HG03342 (cell line): ENCODE data around the gene ZNF480.
"Not testable (repeated sequence)": the region's sequence is repeated elsewhere in the genome, so short reads cannot be mapped to it uniquely, and the experiment has no call there.

Experiments
- ATAC-seq: cut with Tn5 transposase; IDR thresholded peaks from one replicate; pipeline ENCODE4 v1.9.1; 2021; ENCODE audit warnings: mild to moderate bottlenecking, moderate library complexity; ENCODE audit not compliant: unreplicated experiment

The ZNF480 gene

DNA sequence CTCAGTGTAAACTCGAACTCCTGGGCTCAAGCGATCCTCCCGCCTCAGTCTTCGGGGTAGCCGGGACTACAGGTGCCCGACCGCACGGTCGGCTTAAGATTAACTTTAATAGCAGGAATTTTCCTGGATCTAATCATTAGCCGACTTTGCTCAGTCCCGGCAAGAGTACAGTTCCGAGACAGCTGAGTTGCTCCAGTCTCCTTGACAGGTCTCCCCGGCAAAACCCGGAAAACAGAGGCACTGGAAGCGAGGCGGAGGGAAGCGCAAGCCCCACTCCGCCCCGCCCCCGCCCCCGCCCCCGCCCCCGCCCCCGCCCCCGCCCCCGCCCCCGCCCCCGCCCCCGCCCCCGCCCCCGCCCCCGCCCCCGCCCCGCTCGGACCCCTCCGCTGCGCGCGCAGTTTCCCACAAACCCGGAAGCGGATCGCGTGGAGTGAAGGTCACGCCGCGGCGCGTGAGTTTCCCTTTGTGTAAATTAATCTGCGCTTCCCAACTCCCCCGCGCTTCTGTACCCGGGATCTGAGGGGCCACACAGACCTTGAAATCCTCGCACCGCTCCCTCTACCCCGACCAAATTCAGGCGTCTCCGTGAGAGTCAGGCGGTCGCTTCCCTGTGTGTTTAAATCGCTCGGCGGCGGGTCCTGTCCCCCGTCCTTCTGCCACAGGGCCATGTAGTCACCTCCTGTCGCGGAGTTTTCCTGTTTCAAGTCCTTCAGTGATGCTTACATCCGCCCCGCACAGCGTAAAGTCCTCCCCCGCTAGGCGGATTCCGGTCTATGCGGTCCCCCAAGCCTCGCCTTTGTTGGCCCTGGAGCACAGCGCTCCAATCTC lies at the start of gene ZNF480:
Gene ZNF480, plus strand, starts transcription at position 397 of the 828 bp plus-strand sequence. CDS start 3,244 bp downstream, outside the sequence.
- ATAC-seq, result peak; percentile 52

DNA sequence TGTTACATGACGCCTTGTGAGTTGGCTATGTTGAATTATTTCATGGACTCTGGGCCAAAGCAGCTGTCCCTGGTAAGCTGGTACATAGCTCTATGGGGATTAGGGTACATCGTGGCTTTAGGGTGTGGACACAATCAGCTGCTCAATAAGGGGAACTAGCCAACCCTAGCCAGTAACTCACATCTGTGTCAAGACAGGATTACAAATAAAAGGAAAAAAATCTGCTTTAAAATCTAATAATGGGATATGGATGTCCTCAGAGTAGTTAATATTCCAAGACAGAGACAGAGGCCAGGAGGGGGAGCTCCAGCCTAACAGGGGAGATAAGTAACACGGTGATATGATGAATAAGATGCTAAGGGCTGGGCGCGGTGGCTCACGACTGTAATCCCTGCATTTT lies 48.7 kb upstream of the ZNF480 start:
- no peak for ATAC-seq

GRCh38 chr19:52258426-52258825 lies 38.5 kb upstream of the ZNF480 start:
- no peak for ATAC-seq

DNA sequence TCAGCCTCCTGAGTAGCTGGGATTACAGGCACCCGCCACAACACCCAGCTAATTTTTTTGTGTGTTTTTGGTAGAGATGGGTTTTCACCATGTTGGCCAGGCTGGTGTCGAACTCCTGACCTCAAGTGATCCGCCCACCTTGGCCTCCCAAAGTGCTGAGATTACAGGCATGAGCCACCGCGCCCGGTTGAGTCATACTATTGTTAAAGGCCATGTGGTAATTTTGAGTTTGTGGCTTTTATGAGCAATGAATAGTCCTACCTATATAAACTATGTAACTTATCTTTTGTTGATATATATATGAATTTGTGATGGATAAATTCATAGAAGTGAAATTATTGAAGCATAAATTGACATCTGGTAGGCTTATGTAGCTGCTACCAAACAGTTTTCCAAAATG lies 31.4 kb upstream of the ZNF480 start:
- not testable (repeated sequence) for ATAC-seq

- ATAC-seq, result peak; percentile 93
These were observed 27.4 kb upstream of the ZNF480 start, which contains the start of gene ZNF766 for GRCh38 chr19:52269338-52270261. Gene ZNF766 (plus strand): TSS chr19:52269587. CDS start chr19:52269614, 27 bp downstream.

DNA sequence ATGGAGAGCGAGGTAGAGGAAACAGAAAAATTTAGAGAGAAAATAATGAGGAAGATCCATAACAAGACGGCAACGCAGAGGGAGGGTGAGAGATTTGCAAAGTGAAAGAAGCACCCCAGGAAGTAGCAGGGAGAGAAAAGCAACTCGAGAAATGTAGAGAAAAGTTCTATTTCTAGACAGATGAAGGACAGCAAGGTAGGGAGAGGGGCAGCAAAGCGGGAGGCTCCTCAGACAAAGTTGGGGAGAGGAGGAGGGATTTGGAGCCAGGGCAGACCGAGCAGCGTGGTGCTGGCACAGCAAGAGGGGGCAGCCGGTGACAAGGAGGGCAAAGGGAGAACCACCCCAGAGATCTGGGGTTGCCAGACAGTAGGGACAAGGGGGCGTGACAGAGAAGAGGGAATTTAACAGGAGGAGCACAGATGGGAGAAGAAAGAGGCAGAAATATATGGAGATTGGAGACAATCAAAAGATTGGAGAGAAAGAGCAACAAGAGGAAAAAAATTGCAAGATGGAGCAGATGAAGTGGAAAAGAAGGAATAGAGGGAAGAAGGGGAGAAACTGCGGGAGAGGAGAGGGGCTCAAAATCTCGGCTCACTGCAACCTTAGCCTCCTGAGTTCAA lies 26.6 kb upstream of the ZNF480 start:
- no peak for ATAC-seq

- no peak for ATAC-seq
These were observed 23.7 kb upstream of the ZNF480 start for GRCh38 chr19:52273301-52273700.

GRCh38 chr19:52274191-52274590 lies 22.8 kb upstream of the ZNF480 start:
- ATAC-seq, result no peak

- ATAC-seq, result no peak
These were observed 21.0 kb upstream of the ZNF480 start for GRCh38 chr19:52275988-52276387.

GRCh38 chr19:52277471-52277870 lies 19.5 kb upstream of the ZNF480 start:
- no peak for ATAC-seq

DNA sequence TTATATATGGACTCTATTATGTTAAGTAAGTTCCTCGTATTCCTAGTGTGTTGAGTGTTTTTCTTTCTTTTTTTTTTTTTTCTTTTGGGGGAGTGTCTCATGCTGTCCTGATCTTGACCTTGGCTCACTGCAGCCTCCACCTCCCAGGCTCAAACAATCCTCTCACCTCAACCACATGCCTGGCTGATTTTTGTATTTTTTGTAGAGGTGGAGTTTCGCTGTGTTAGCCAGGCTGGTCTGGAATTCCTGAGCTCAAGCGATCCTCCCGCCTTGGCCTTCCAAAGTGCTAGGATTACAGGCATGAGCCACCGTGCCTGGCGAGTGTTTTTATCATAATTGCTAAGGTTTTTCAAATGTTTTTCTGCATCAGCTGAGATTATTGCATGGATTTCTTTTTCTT lies 10.7 kb upstream of the ZNF480 start:
- ATAC-seq, result no peak

- ATAC-seq, result no peak
These were observed 5.2 kb upstream of the ZNF480 start for GRCh38 chr19:52291781-52292180.

DNA sequence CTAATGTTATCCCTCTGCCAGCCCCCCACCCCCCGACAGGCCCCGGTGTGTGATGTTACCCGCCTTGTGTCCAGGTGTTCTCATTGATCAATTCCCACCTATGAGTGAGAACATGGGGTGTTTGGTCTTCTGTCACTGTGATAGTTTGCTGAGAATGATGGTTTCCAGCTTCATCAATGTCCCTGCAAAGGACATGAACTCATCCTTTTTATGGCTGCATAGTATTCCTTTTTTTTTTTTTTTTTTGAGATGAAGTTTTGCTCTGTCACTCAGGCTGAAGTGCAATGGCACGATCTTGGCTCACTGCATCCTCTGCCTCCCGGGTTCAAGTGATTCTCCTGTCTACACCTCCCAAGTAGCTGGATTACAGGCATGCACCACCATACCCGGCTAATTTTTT lies 4.0 kb upstream of the ZNF480 start:
- not testable (repeated sequence) for ATAC-seq

GRCh38 chr19:52296400-52296772 lies 583 bp upstream of the ZNF480 start:
- peak; percentile 20 for ATAC-seq

DNA sequence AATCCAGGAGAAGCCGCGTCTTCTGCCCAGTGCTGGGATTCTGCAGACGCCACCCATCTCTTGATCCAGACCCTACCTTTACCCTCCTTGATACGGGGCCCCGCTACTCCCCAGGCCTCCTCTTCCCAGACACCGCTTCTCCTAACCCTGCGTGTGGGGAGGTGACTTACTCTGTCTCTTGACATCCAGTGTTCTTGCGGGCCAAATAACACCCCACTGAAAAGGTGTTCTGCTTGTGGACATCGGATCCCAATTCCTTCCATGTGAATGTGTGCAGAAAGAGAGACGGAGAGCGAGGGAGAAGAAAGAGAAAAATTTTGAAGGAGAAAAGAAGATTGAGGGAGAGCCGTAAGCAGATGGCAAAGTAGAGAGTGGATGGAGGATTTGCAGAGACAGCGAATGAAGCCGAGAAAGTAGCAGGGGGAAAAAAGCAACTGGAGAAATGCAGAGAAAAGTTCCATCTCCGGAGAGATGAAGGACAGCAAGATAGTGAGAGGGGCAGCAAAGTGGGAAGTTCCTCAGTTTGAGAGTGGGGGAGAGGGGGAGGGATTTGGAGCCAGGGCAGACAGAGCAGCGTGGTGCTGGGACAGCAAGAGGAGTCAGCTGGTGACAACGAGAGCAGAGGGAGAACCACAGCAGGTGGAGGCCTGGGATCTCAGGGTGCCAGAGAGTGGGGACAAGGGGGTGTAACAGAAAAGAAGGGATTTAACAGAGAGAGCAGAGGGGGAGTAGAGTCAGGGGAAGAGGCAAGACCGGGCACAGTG lies 814 bp downstream of the ZNF480 start:
- ATAC-seq, result no peak

DNA sequence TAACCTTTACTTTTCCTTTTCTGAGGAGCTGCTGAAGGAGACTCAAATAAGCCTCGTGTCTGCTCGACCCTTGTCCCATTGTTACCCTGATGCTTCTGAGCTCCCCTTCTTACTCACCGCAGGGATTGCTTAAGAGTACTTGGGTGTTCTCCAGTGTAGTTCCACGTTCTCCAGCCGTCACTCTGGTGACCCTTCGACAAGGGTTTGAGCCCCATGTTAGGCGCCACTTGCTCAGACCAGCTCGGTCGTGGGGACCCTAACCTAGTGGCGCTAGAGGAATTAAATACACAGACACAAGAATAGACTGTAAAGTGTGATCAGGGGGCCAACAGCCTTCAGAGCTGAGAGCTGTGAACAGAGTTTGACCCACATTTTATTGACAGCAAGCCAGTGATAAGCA lies 10.3 kb downstream of the ZNF480 start:
- no peak for ATAC-seq

GRCh38 chr19:52322429-52322828 lies 25.5 kb downstream of the ZNF480 start:
- ATAC-seq, result no peak

DNA sequence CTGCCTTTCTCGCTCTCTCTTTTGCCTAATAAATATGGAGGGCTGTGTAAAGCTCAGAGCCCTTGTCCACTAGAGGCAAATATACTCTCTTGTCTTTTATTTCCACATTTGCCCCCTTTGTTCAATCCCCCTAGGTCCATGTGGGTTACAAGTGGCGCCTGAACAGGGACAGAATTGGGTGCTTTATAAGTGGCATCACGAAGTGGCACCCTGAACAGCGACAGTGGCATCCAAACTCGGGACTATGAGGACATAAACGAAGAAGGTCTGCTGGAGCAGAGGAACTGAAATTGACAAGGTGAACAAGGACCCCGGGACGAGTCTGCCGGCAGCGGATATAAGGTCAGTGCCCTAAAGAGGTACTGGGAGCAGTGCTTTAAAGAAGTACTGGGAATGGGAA lies 34.8 kb downstream of the ZNF480 start:
- ATAC-seq, result no peak

- no peak for ATAC-seq
These were observed 38.8 kb downstream of the ZNF480 start for GRCh38 chr19:52335768-52336116.

GRCh38 chr19:52336117-52336790 lies 39.3 kb downstream of the ZNF480 start, which contains the start of gene ZNF610:
Gene ZNF610 (plus strand): TSS chr19:52336243. CDS start chr19:52349173, 12,930 bp downstream.
- peak; percentile 76 for ATAC-seq
